Brain microvascular endothelial cell (primary cell): Measurements from ENCODE around the gene REG3G.

Experiments
- DNase-seq: peaks from one replicate; pipeline ENCODE4 v3.0.0-alpha.2; 2020
- H3K27ac ChIP-seq: fragments of 250-450 bp; sonication (Bioruptor Pico); 2 replicates; pipeline ENCODE4 v1.5.1; 2020; ENCODE audit warnings: mild to moderate bottlenecking, moderate library complexity
- H3K27me3 ChIP-seq: fragments of 250-450 bp; sonication (Bioruptor Pico); replicated peaks from 2 replicates; pipeline ENCODE4 v1.5.1; 2020; ENCODE audit warnings: mild to moderate bottlenecking
- H3K36me3 ChIP-seq: fragments of 250-450 bp; sonication (Bioruptor Pico); replicated peaks from 2 replicates; pipeline ENCODE4 v1.5.1; 2020; ENCODE audit warnings: mild to moderate bottlenecking
- H3K4me3 ChIP-seq: 2 replicates; pipeline ENCODE4 v1.5.1; 2011; ENCODE audit warnings: low read depth, mild to moderate bottlenecking, control low read depth, low read length, moderate library complexity
- in situ Hi-C: cut with HindIII; loops from 2 replicates; pipeline ENCODE4 v1.10.0; 2017; ENCODE audit warnings: low sequenced_read_pairs, low pct_ligation_motif_present
- TF ChIP-seq, protein P1 (sequence below): IDR thresholded peaks from 2 replicates; pipeline ENCODE4 v1.5.1; 2011; ENCODE audit warnings: low read depth, mild to moderate bottlenecking, moderate library complexity, low read length, control low read depth, inconsistent platforms; ENCODE audit errors: missing control alignments

Gene REG3G

DNA sequence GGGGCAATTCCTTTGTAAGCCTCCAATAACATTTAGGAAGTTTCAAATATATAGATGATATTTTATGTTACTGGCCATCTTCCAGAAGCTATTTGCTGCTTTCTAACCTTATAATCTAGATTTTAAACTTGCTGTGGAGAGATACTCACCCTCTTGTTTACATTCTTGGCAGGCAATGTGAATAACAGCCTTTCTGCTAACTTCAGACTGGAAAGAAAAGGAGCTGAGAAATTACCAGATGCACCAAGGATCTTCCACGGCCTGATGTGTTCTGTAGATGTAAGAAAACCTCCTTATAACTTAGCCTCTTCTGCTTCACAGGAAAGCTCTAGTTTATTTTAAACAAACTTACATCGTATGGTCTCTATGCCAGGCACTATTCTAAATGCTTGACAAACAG is 45.6 kb downstream of the REG3G start:
- no peaks in the 10 kb centered on the region for H3K36me3 ChIP-seq
- no peak overlapping the region for H3K4me3 ChIP-seq
- DNase-seq: no peak
- TF ChIP-seq, protein P1, sequence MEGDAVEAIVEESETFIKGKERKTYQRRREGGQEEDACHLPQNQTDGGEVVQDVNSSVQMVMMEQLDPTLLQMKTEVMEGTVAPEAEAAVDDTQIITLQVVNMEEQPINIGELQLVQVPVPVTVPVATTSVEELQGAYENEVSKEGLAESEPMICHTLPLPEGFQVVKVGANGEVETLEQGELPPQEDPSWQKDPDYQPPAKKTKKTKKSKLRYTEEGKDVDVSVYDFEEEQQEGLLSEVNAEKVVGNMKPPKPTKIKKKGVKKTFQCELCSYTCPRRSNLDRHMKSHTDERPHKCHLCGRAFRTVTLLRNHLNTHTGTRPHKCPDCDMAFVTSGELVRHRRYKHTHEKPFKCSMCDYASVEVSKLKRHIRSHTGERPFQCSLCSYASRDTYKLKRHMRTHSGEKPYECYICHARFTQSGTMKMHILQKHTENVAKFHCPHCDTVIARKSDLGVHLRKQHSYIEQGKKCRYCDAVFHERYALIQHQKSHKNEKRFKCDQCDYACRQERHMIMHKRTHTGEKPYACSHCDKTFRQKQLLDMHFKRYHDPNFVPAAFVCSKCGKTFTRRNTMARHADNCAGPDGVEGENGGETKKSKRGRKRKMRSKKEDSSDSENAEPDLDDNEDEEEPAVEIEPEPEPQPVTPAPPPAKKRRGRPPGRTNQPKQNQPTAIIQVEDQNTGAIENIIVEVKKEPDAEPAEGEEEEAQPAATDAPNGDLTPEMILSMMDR: no peak
- H3K27ac ChIP-seq: no peak overlapping the region
- no peaks in the 10 kb centered on the region for H3K27me3 ChIP-seq
- in situ Hi-C loops: no loop called here
